ENCODE results near the gene POLE.
"Not testable (repeated sequence)": the region's sequence is repeated elsewhere in the genome, so short reads cannot be mapped to it uniquely, and the experiment has no call there.

POLE gene

GRCh38 chr12:132717531-132718387, 30.6 kb upstream of the POLE start:
- H3K4me3 ChIP-seq (ENCODE audit: low read depth, low read length): no peak overlapping the region

- H3K4me3 ChIP-seq (ENCODE audit: low read depth, low read length): no peak overlapping the region
Measured at GRCh38 chr12:132717011-132717410, 29.9 kb upstream of the POLE start.

GRCh38 chr12:132716356-132716755, 29.2 kb upstream of the POLE start:
- no peak overlapping the region for H3K4me3 ChIP-seq (ENCODE audit: low read depth, low read length)

- H3K4me3 ChIP-seq (ENCODE audit: low read depth, low read length): no peak overlapping the region
Measured at GRCh38 chr12:132715874-132716273, 28.7 kb upstream of the POLE start.

GRCh38 chr12:132713123-132713522, 26.0 kb upstream of the POLE start:
- H3K4me3 ChIP-seq (ENCODE audit: low read depth, low read length): no peak overlapping the region

- H3K4me3 ChIP-seq (ENCODE audit: low read depth, low read length): peak overlapping the region; percentile 76
Measured at GRCh38 chr12:132711080-132711843, 24.1 kb upstream of the POLE start.

GRCh38 chr12:132710405-132711079, 23.4 kb upstream of the POLE start, which contains the start of gene PGAM5:
PGAM5 (plus strand) TSS chr12:132710842; CDS start chr12:132710877, 35 bp downstream.
- peak within 1 kb of the TSS; percentile 76 for H3K4me3 ChIP-seq (ENCODE audit: low read depth, low read length)

GRCh38 chr12:132710043-132710404, 22.9 kb upstream of the POLE start:
- peak overlapping the region; percentile 76 for H3K4me3 ChIP-seq (ENCODE audit: low read depth, low read length)

- H3K4me3 ChIP-seq (ENCODE audit: low read depth, low read length): no peak overlapping the region
Measured at GRCh38 chr12:132708150-132708549, 21.0 kb upstream of the POLE start.

GRCh38 chr12:132707241-132707640, 20.1 kb upstream of the POLE start:
- no peak overlapping the region for H3K4me3 ChIP-seq (ENCODE audit: low read depth, low read length)

GRCh38 chr12:132703641-132704040, 16.5 kb upstream of the POLE start:
- no peak overlapping the region for H3K4me3 ChIP-seq (ENCODE audit: low read depth, low read length)

GRCh38 chr12:132702640-132703039, 15.5 kb upstream of the POLE start:
- no peak overlapping the region for H3K4me3 ChIP-seq (ENCODE audit: low read depth, low read length)

- H3K4me3 ChIP-seq (ENCODE audit: low read depth, low read length): no peak overlapping the region
Measured at GRCh38 chr12:132700212-132700822, 13.2 kb upstream of the POLE start.

GRCh38 chr12:132698341-132698740, 11.2 kb upstream of the POLE start:
- no peak overlapping the region for H3K4me3 ChIP-seq (ENCODE audit: low read depth, low read length)

- H3K4me3 ChIP-seq (ENCODE audit: low read depth, low read length): no peak overlapping the region
Measured at GRCh38 chr12:132695431-132695830, 8.3 kb upstream of the POLE start.

GRCh38 chr12:132694888-132695287, 7.7 kb upstream of the POLE start:
- not testable (repeated sequence) for H3K4me3 ChIP-seq (ENCODE audit: low read depth, low read length)

- H3K4me3 ChIP-seq (ENCODE audit: low read depth, low read length): not testable (repeated sequence)
Measured at GRCh38 chr12:132692030-132692429, 4.9 kb upstream of the POLE start.

GRCh38 chr12:132690112-132690511, 3.0 kb upstream of the POLE start:
- H3K4me3 ChIP-seq (ENCODE audit: low read depth, low read length): no peak overlapping the region

GRCh38 chr12:132689227-132689626, 2.1 kb upstream of the POLE start:
- peak overlapping the region; percentile 8 for H3K4me3 ChIP-seq (ENCODE audit: low read depth, low read length)

- peak overlapping the region; percentile 66 for H3K4me3 ChIP-seq (ENCODE audit: low read depth, low read length)
Measured at GRCh38 chr12:132686825-132687210, 324 bp downstream of the POLE start.

- H3K4me3 ChIP-seq (ENCODE audit: low read depth, low read length): no peak overlapping the region
Measured at GRCh38 chr12:132685400-132685799, 1.7 kb downstream of the POLE start.

Data from iPS-11a (cell line).